Mononuclear cell (primary cell): Measurements from ENCODE around the gene WNT9A. TPM values are rescaled to one million over a fixed set of nuclear protein-coding genes. Genes with fewer than 3 reads are reported as not detected.

Source experiments
- total RNA-seq: library from RNA; depleted of rRNA; stranded (reverse); fragments of >200 nt; gene quantifications from one replicate; pipeline ENCODE4 v1.2.3, GENCODE V29; 2012

The WNT9A gene
- total RNA-seq, 1 donor, result under 0.01 TPM

Other genes with a start within 250 kb of the WNT9A start
- 10.5 TPM for gene JMJD4, start 212.6 kb downstream of the WNT9A start, total RNA-seq
- 18.1 TPM for gene SNAP47, start 212.5 kb downstream of the WNT9A start, total RNA-seq
- not detected for gene PRSS38, start 132.3 kb downstream of the WNT9A start, total RNA-seq
- gene WNT3A, start 59.1 kb upstream of the WNT9A start, total RNA-seq, result not detected
- 218 TPM for gene ARF1, start 134.8 kb upstream of the WNT9A start, total RNA-seq
- gene C1orf35, start 155.4 kb upstream of the WNT9A start, total RNA-seq, result 6.1 TPM
- gene MRPL55, start 161.4 kb upstream of the WNT9A start, total RNA-seq, result 44.4 TPM
- gene GUK1, start 192.3 kb upstream of the WNT9A start, total RNA-seq, result 190 TPM
- 0.84 TPM for gene GJC2, start 202.0 kb upstream of the WNT9A start, total RNA-seq
- 4.7 TPM for gene IBA57, start 217.9 kb upstream of the WNT9A start, total RNA-seq